NOMO-1 treated with dmso at 0.1 percent for 144 hours (cell line): Measurements from ENCODE around the gene MAPK14.

ENCODE experiments used
- DNase-seq: peaks from one replicate; lab custom pipeline; 2025; ENCODE audit not compliant: unreplicated experiment; lab: John Stamatoyannopoulos, UW

Gene MAPK14

DNA sequence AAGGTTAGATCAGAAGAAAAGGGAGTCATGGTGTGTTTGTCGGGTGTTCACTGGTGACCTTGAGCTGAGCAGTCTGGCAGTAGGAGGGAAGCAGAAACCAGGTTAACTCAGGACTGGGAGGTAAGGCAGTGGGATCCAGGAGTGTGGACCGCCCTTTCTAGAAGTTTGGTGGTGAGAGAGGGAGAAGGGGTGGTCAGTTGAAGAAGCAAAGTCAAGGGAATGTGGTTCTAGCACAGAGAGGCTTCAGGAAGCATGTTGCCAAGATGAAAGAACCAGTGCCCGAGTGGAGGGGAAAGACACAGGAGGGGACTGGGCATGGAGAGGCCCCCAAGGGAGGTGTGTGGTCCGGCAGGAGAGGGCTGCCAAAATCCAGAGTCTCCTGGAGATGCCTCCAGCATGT is 106.3 kb downstream of the MAPK14 start:
- DNase-seq, result no peak

DNA sequence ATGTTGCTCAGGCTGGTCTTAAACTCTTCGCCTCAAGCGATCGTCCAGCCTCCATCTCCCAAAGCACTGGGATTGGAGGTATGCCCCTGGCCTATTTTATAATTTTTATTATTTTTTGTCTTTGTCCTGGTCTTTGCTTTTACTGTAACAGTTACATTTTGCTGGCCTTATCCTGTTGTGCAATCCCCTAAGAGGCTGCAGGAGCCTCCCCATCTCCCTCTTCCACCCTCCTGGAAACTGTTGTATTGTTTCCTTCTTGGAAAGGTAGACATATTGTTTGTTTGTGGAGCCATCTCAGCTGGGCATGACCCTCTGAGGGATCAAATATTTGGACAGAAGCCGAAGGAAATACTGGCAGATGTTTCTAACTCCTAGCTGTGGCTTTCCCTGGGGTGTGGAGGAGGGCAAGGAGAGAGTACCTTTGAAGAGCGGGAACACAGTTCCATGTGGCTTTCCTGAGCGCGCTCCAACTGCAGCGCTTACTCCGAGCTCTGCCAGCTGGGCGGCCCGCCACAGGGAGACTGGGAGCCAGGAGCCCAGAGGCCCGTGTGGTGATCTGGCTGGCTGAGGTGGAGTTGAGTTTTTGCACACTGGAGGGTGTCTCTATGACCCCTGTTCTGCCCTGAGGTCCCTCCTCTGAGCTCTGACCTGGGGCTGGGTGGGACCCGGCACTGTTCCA is 107.6 kb downstream of the MAPK14 start:
- DNase-seq, result no peak

DNA sequence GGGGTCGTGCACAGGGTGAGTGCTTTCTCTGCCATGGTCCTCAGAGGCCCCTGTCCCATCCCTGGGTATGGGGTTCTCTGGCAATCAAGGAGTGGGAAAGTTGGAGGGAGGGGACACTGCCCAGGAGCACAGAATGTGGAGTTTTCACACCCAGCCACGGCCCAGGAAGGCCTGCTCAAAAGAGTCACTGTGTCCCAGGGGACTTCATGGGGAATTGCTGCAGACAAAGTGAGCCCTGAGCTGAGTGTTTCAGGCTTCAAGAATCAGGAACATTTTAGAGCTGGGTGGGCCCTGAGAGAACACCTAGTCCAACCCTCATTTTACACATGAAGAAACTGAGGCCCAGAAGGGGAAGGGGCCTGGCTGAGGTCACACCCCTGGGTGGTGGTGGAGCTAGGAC is 108.4 kb downstream of the MAPK14 start:
- DNase-seq, result no peak

DNA sequence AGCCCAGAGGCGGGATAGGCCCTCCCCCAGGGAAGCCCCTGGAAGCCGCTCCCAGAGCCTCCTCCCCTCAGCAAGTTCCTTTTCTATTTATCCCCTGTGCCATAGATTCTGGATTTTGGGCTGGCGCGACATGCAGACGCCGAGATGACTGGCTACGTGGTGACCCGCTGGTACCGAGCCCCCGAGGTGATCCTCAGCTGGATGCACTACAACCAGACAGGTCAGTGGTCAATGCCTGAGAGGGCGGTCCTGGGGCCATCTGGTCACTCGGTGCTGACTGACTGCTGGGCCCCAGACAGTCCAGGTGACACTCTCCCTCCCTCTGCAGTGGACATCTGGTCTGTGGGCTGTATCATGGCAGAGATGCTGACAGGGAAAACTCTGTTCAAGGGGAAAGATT is 108.9 kb downstream of the MAPK14 start:
- no peak for DNase-seq

DNA sequence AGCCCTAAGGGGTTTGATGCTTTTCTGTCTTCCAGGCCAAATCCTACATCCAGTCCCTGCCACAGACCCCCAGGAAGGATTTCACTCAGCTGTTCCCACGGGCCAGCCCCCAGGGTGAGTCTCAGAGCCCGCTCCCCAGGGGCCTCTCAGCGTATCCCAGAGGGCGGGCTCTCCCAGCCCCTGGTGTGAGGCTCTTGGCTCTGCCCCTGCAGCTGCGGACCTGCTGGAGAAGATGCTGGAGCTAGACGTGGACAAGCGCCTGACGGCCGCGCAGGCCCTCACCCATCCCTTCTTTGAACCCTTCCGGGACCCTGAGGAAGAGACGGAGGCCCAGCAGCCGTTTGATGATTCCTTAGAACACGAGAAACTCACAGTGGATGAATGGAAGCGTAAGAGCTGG is 111.1 kb downstream of the MAPK14 start:
- no peak for DNase-seq

DNA sequence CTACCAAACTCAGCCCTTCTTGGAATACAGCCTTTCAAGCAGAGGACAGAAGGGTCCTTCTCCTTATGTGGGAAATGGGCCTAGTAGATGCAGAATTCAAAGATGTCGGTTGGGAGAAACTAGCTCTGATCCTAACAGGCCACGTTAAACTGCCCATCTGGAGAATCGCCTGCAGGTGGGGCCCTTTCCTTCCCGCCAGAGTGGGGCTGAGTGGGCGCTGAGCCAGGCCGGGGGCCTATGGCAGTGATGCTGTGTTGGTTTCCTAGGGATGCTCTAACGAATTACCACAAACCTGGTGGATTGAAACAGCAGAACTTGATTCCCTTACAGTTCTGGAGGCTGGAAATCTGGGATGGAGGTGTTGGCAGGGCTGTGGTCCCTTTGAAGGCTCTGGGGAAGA is 111.8 kb downstream of the MAPK14 start:
- DNase-seq, result no peak

DNA sequence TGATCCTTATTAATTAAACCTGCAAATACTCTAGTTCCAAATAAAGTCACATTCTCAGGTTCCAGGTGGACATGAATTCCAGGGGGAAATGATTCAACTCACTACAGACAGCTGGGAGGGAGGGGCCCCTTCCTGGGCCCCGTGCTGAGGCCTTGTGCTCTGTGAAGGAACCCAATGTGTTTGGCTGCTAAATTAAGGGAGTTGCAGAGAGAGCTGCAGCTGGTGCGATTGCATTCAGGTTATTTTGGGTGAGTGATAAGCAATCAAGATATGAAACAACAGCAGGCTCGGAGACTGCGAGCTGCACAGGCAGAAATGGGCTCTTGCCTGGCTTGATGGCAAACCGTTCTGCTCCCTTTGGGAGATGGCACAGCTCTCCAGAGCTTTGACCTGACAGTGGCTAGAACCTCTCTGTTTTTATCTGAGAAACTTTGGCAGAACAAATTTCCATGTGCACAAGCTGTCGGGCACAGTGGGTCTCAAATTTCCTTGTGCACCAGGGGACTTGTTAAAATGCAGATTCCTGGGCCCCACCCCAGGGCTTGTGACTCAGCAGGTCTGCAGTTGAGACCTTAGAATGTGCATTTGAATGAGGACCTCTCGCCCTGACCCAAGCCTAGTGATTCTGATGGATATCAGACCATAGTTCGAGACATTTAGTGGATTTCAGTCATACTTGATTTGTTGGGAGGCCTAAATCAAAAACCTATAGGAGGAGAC is 112.5 kb downstream of the MAPK14 start:
- no peak for DNase-seq

DNA sequence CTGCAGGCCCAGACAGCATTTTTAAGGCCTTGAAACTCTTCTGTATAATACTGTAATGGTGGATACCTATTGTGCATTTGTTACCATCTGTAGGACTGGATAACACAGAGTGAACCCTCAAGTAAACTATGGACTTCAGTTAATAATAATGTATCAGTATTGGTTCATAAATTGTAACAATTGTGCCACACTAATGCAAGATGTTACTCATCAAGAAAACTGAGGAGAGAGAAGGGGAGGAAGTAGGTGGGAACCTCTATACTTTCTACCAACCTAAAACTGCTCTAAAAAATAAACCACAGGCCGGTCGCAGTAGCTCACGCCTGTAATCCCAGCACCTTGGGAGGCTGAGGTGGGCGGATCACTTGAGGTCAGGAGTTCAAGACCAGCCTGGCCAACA is 113.5 kb downstream of the MAPK14 start:
- peak; percentile 27 for DNase-seq

DNA sequence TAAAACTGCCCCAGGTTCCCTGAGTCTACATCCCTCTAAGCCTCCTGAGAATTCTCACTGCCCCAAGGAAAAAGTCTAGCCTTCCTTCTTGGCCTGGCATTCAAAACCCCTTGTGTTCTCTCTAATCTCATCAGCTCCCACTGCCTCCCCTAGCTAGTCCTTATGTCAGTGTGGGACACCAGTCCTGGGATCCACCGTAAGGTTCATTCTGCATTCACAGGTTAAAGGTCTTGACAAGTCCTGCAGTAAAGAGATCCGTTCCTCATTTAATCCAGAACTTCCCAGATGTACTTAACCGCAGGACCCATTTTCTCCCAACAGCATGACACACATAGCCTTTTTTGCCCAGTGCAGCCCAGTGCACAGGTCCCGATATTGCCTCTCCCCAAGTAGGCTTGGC is 114.4 kb downstream of the MAPK14 start:
- no peak for DNase-seq

DNA sequence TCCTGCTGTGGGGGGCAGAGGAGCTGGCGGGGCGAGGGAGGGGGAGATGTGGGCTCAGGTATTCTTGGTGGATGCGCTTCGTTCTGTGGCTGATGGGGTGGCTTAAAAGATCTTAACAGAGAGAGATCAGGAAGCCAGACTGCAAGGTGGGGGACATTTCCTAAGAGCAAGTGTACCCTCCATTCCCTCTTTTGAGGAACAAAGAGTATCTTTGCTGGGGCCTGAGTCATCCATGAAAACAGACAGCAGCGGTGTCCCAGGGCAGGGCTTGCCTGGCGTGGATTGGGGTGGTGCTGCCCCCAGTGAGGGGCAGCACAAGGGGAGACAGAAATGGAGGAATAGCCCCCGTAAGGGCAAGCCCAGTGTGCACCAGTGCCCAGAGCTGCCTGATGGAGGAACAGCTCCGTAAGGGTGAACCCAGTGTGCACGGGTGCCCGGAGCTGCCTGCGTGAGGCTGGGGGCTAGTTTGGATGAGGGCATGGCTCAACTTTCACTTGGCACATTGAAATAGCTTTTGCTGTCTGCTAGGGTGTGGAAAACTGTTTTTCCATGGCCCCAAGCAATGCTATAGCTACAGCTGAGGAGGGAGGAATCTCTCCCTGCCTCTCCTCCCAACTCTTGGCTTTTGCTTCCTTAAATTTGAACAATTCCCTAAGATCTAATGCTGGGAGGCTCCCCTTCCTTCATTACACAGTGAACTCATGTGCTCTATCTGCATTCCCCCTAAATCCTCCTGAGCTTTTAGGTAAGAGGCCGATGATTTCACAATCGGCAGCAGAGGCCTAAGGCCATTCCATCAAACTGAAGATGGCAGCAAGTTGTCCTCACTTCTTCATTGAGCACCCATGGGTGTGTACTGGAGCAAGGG is 115.6 kb downstream of the MAPK14 start:
- DNase-seq, result no peak

DNA sequence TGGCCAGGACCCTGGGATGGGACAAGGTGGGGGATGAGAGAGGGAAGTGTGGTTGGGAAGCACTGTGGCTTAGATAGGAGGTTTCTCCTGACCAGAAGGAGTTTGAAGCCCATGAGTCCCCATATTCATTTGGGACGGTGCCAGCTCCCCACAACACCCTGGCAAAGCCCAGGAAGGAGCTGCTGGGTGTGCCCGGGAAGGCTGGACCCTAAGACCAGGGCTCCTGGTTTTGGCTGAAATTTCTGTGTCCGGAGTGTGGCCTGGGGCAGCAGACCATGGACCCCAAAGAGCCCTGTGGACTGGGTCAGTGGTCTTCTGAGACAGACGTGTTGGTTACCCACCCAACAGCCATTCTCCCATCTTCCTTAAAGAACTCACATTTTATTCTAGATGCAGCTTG is 117.9 kb downstream of the MAPK14 start:
- no peak for DNase-seq

DNA sequence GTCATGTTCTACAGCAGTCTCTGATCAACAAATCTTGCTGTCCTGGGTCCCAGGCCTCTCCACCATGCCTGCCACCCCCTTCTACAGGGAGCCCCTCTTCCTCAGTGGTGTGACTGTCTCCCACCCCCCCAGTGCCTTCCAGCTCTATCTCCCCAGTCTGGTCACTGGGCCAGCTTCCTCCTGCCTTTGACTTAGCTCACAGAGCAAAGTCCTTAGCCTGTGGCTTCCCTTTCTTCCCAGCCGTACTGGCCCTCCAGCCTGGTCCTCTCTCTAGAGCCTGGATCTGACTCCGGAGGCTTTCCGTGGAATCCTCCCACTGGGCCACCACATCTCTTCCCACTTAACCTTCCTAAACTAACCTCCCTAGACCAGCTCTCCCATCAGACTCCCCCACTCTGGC is 119.7 kb downstream of the MAPK14 start:
- DNase-seq, result no peak

DNA sequence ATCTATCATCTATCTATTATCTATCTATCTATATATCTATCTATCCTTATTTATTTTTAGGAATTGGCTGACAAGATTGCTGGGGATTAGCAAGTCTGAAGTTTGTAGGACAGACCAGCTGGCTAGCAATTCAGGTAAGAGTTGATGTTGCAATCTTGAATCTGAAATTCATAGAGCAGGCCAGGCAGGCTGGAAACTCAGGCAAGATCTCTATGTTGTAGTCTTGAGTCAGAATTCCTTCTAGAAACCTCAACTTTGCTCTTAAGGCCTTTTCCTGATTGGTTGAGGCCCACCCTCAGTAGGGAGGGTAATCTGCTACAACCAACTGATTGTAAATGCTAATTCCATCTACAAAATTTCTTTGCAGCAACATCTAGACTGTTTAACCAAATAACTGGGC is 121.9 kb downstream of the MAPK14 start:
- DNase-seq, result no peak

DNA sequence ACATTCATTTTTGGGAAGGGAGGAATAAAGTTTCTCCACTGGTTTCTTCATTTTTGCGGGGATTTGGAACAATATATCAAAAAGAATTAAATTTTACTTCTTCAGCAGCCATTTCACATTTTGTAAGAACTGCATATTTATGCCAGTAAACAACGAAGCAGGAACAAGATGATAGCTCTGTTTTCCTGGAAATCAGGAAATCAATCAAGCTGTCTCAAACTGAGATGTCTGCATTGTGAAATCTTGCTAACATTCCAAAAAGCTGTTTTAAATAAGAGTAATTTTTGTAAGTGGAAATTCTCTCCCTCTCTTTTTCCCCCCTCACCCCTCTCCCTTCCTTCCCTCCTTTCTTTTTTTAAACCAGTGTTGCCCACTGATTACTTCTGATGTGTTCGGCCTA is 122.7 kb downstream of the MAPK14 start:
- no peak for DNase-seq

DNA sequence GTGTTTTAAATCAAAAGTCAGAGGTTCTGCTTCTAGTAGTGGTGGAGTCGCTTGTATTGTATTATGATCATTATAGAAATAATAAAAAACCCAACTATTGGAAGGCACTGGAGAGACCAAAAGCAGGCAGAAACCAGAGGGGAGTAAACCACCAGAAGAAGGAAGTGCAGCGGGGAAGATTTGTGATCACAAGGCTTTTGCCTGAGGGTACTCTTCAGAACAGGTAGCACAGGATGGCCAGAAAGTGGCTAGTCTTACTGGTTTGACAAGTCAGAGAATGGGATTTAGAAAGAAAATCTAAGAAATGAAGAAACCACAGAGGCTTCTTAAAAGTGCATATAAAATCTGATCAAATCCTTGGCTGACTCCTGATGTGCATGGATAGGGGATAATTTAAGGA is 126.7 kb downstream of the MAPK14 start:
- DNase-seq, result no peak

DNA sequence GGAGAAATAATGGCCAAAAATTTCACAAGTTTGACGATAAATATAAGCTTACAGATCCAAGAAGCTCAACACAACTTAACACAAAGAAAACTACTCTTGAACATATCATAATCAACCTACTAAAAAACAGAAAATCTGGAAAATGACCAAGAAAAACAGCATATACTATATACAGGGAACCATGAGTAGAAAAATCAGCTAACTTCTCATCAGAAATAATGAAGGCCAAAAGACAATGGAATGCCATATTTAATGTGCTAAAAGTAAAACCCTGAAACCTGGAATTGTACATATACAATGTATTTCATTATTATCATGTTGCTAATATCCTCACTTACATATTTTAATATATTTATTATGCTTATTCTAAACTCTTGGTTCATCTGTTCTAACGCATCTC is 128.1 kb downstream of the MAPK14 start:
- no peak for DNase-seq

DNA sequence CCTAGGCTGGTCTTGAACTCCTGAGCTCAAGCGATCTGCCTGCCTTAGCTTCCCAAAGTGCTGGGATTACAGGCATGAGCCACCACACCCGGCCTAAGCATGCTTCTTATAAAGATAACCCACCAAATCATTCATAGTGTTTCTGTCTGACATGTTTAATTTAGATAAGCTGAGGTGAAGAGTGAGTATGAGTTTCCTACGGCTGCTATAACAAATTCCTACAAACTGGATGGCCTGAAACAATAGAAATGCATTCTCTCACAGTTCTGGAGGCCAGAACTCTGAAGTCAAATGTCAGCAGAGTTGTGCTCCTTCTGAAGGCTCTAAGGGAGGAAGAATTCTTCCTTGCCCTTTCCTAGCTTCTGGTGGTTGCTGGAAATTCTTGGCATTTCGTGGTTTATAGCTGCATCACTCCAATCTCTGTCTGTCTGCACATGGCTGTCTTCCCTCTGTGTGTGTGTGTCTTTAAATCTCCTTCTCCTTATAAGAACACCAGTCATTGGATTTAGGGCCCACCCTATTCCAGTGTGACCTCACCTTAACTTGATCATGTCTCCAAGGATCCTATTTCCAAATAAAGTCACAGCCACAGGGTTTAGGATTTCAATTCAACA is 132.6 kb downstream of the MAPK14 start:
- DNase-seq, result no peak
